ENCODE measurements around the gene FHL1. TPM values are rescaled to one million over a fixed set of nuclear protein-coding genes. Genes with fewer than 3 reads are reported as not detected.

FHL1 gene
- total RNA-seq, 1 donor from 2014 or later: 15.5 TPM

DNA sequence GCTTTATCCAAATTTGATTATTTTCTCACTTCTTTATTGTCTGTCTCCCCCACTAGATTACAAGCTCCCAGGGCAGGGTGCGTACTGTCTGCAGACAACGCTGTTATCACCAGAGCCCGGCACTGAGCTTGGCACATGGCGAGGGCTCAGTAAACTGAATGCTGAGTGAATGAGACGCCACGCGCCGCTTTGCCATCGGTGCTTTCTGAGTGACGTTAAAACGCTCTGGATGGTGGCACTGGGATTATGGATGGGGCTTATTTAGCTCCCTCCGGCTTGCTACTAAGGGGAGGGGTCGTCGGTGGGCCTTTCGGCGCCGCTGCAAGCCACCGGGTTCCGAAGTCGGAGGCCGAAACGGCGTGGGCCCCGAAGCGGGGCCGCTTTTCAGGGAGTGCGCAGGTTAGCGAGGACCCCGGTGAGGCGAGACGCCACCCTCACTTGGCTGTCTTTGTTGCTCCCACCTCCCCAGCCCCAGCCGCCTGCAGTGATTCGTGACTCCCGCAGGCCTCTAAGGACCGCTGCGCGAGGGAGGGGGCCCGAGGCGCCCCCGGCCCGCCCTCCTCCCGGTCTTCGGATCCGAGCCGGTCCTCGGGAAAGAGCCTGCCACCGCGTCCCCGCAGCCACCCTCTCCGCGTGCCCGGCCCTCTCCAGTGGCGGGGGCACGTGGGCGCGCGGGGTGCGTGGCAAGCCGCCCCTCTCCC lies 569 bp upstream of the FHL1 start:
- no peak for TF ChIP-seq CTCF (conservative IDR thresholded peaks at IDR 0.05; ENCODE audit: low read depth, low read length)
- DNase-seq (ENCODE audit: low read depth): no peak
- peak overlapping the region; percentile 59 for H3K4me3 ChIP-seq (ENCODE audit: low read depth, low read length)

GRCh38 chrX:136147976-136148375 lies 643 bp downstream of the FHL1 start:
- DNase-seq (ENCODE audit: low read depth): no peak
- no peak for TF ChIP-seq CTCF (conservative IDR thresholded peaks at IDR 0.05; ENCODE audit: low read depth, low read length)
- peak overlapping the region; percentile 51 for H3K4me3 ChIP-seq (ENCODE audit: low read depth, low read length)

DNA sequence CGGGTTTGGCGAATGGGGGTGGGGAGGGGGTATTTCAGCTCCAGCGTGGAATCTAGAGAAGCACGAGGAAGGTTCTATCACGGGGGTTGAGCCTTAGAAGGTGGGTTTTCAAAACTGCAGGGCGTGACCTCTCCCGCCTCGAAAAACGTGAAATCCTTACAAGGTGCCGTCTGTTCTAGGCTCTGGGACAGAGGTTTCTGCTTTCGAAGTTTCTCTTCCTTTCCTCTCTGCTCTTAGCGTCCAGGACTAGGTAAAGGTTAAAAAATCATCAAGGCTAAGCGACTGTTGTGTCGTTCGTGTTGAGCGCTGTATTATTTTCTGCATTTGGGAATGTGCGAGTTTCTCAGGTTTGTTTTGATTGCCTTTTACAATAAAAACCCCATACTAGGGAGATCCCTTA lies 1.1 kb downstream of the FHL1 start:
- TF ChIP-seq CTCF (conservative IDR thresholded peaks at IDR 0.05; ENCODE audit: low read depth, low read length): no peak
- no peak for DNase-seq (ENCODE audit: low read depth)
- H3K4me3 ChIP-seq (ENCODE audit: low read depth, low read length): no peak overlapping the region

DNA sequence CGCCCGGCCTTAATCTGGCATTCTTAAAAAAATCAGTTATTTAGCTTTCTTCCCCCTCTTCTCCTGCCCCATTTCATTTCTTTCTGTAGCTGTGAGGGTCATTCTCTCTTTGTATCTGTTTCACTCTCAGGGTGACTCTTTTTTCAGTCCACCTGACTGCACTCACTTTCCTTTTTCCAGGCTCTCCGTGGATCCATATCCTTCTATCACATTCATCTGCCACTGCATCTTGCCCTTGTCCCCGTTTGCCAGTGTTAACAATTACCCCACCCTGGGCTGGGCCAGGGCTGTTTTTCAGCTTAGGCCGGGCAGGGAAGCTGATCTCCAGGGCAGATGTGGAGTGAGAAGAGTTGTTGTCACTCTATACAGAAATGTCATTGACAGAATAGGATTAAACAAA lies 7.7 kb downstream of the FHL1 start:
- no peak for TF ChIP-seq CTCF (conservative IDR thresholded peaks at IDR 0.05; ENCODE audit: low read depth, low read length)
- no peak overlapping the region for H3K4me3 ChIP-seq (ENCODE audit: low read depth, low read length)
- DNase-seq (ENCODE audit: low read depth): no peak

DNA sequence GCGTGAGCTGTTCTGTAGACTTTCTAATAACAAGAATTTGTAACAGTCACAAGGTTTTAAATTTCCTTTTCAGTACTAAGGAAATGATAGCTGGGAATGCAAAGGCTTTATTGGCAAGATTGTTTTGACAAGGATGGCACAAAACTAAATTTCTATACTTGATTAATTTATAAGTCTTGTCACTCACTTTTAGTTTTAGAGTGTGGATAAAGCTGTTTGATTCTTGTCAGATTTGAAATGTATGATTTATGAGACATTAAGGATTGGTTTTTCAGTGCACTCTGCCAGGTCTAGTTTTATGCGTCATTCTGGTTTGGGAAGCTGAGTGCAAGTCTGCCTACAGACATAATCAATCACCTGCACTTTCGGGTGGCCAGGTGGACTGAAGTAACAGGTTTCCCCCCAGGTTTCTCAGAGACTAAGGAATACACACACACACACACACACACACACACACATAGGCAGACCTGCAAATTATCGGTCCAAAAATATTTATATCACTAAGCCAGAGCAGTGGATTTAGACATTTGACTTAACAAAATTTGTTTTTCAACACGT lies 9.3 kb downstream of the FHL1 start:
- H3K4me3 ChIP-seq (ENCODE audit: low read depth, low read length): no peak overlapping the region
- DNase-seq (ENCODE audit: low read depth): no peak
- TF ChIP-seq CTCF (conservative IDR thresholded peaks at IDR 0.05; ENCODE audit: low read depth, low read length): no peak

DNA sequence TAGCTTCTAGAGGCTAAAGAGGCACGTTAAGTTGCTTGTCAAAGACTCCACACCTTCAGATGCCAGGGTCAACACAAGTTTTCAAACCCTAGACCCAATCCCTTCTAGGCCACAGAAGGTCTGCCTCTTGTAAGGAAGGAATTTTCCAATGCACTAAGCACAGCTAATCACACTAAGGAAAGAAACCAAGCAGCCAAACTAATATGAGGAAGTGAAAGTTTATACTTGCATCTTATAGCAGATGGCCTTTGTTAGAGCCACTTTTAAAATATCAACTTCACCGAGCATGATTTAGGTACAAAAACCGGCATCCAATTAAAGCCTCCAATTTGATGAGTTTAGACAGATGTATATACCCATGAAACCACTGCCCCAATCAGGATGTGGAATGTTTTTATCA lies 9.9 kb downstream of the FHL1 start:
- TF ChIP-seq CTCF (conservative IDR thresholded peaks at IDR 0.05; ENCODE audit: low read depth, low read length): no peak
- DNase-seq (ENCODE audit: low read depth): no peak
- no peak overlapping the region for H3K4me3 ChIP-seq (ENCODE audit: low read depth, low read length)

GRCh38 chrX:136158685-136159084 lies 11.4 kb downstream of the FHL1 start:
- no peak for DNase-seq (ENCODE audit: low read depth)
- no peak for TF ChIP-seq CTCF (conservative IDR thresholded peaks at IDR 0.05; ENCODE audit: low read depth, low read length)
- H3K4me3 ChIP-seq (ENCODE audit: low read depth, low read length): no peak overlapping the region
